GM21786 (cell line): ENCODE results near the gene MTREX.

Experiments used
- ATAC-seq: cut with Tn5 transposase; IDR thresholded peaks from one replicate; pipeline ENCODE4 v1.9.1; 2021; ENCODE audit not compliant: unreplicated experiment

Gene MTREX

DNA sequence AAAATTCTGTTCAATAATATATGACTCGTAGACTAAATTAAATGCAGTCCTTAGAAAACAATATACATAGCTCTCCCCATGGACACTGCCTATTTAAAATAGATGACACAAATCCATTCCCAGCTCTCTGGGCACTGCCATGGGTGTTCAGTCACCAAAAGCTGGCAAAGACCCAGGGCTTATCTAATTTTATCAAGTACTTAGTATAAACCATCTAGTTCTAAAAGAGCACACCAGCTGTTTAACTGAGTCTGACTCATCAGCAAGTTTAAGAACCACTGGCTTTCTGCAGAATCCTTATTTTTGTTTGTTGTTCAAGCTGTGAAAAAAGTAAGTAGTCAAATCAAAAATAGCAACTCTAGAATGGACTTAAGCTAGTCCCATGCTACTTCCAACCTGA, 119.4 kb downstream of the MTREX start:
- ATAC-seq = no peak

DNA sequence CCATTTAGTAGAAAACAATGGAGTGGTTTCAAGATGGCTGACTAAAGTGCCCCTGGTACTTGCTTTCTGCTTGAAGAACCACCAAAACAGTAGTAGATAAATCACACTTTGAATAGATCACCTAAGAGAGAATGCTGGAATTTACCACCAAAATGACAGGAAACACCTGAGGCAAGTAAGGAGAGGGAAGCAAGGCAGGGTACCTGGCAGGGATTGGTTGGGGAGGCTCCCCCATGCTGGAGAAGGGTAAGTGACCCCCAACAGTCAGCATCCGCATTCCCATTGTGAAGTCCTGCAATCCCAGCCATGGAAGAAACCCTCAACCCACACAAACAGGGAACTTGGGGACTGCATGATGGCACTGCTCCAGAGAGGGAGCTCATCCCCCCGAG, 121.4 kb downstream of the MTREX start:
- no peak for ATAC-seq

DNA sequence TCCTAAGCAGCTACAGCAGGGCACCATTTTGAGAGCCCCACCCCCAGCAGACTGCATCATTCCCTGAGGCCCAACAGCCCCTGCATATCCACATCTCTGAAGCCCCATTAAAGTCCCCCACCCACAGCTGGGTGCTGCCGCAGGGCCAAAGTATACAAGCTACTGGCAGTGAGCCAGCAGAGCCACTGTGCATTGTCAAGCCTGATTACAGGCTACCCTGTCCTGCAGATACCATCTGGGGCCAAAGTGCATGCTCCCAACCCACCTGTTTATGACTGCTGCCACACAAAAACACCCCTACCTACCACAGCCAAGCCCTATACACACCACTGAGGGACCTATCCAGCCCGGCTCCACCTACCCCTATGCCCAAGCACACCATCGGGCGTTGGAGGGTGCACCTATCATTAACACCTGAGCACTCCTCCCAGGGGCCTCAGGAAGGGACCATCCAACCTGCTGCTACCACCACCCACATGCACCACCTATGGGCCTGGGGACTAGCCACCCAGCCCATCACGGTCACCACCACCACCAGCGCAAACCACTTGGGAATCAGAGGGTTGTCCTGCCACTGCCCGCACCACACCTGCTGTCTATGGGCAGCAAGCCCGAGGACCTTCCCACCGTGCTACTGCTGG, 121.9 kb downstream of the MTREX start:
- ATAC-seq = no peak

DNA sequence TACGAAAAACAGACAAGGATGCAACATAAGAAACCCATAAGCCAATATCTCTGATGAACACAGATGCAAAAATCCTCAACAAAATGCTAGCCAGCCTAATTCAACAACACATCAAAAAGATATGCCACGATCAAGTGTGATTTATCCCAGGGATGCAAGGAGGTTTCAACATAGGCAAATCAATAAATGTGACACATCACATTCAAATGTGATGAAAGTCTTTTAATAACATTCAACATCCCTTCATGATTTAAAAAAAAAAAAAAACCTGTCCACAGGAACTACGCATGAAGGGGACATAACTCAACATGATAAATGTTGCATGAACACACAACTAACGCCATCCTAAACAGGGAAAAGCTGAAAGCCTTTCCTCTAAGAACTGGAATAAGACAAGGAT, 124.8 kb downstream of the MTREX start:
- ATAC-seq = no peak

GRCh38 chr5:55437452-55437851, 129.7 kb downstream of the MTREX start:
- no peak for ATAC-seq

GRCh38 chr5:55437859-55438206, 130.0 kb downstream of the MTREX start:
- no peak for ATAC-seq

DNA sequence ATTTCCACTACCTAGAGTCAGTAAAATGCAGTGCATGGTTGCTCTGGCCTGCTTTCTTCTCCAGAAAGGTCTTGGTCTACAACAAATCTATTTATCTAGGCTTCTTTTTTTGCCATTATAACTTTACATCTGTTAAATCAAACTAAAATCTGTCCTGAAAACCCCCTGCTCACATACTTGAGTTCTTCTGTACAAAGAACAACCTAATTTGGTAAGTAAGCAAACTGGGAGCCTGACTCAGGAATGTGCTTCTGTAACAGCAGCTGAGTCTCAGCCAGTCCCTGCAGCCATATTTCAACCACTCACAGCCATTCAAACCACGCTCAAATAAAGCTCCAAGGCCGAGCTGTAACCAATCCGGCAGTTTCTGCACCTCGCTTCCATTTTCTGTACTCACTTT, 131.2 kb downstream of the MTREX start:
- ATAC-seq = no peak

- no peak for ATAC-seq
These were observed 132.4 kb downstream of the MTREX start for GRCh38 chr5:55440188-55440646.

DNA sequence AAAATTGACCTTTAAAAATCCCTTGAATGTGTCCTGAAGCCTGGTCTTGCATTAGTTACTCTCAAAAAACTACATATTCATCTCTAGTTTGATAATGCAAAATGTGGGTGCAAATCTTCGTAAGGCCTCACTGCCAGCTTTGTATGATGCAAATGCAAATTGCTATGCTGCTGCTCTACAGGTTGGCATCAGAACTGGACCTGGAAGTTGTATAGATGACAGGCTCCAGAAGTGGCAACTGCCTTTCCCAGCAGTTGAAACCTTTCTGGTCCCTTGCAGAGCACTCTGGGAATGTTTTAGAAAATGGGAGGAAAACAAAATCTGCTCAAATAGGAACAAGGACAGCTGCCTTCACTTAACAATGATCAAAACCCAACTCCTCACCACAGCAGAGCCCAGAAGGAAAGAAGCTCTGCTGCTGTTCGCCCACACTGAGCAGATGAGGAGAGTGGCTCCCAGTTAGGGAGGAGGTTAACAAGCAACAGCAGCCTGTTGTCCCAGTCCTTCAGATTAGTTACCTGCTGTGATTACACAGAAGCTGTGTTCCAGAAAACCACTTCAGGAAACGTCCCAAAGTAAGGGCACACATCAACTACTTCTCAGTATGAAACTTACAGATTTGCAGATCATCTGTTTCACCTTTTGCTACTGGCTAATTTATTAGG, 133.4 kb downstream of the MTREX start:
- ATAC-seq = no peak

- no peak for ATAC-seq
These were observed 134.2 kb downstream of the MTREX start for GRCh38 chr5:55441954-55442353.

DNA sequence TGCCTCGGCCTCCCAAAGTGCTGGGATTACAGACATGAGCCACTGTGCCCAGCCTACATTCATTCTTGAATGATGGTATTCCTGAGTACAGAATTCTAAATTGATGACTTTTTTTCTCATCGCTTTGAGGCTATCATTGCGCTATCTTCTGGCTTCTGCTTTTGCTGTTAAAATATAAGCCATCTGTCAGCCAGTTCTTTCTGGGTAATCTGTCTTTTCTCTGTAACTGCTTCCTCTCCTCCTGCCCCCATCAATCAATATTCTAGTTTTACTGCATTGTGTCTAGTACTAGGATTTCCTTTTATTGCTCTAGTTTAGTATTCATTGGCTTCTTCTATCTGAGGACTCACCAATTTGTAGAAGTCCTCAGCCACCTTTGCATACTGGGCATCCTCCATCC, 138.0 kb downstream of the MTREX start:
- ATAC-seq = no peak

DNA sequence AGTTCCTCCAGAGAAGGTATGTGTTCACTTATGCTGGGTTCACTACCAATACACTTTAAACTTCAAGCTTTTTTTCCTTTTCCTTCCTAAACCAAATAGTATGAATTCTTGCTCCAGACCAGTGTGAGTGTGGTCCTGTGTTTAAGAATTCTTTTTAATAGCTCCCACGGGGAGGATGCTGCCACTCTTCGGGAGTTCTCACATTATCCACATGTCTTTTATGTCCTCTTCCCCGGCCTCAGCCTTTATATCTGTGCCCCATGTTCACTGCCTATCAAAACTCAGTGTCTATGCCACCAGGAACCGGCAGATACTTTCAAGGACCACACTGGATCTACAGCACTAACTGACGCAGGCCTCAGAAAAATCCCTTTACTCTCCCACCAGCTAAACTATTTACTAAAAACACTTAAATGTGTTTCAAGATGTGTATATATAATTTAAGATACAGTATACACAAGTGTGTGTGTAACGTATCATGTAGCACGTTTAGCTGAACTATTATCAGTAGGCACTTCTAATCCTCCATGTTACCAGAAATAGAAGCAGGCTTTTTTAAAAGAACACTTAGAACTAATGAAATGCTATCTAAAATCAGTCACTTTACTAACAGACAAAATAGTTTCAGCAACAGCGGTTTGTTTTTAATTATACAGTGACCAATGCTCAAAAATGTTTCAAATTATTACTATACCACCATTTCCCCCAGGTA, 139.0 kb downstream of the MTREX start:
- ATAC-seq = no peak

DNA sequence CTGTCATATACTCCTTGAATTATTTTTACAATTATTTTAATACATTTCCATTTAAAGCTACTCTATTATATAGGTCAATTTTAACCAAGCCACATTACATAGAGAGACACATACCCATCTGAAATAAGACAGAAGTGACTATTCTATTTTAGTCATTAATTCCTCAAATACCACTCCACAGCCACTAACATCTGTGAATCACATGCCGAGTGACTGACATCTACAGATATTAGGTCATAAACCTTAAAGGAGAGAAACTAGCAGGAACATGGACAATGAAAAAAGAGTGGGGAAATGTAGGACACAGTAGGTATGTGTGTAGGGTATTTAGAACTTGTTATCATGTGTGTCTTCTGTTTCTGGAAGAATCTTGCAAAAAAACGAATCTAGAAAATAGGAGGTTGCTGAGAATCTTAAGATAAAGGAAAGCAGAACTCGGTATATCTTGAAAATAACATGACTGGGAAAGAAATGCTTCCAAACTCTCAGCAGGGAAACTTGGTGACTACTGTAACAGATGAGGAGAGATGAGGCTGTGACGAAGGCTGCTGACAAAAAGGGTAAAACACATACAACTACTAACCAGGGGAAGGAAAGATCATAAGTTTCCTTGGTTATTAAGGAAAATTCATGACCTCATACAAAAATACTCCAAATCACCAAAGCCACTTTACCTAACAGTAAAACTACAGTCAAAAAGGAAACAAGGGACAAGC, 142.4 kb downstream of the MTREX start:
- no peak for ATAC-seq

GRCh38 chr5:55451976-55452375, 144.2 kb downstream of the MTREX start:
- ATAC-seq = no peak

DNA sequence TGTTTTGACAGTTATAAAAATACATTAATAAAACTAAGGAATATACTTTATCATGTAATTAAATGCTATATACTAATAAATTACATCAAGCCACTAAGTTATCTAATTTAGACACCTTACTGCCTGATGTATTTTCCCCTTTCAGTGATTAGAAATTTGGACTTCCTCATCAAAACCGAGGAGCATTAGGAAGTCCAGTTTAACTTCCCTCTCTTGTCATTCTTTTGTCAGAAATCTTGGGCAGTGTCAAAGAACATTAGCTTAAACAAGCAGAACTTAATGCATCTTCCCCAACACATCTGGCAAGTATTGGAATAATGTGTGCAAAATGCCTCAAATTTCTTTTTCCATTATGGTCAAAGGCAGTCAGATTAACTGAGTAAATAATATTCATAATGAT, 145.4 kb downstream of the MTREX start:
- ATAC-seq = no peak

DNA sequence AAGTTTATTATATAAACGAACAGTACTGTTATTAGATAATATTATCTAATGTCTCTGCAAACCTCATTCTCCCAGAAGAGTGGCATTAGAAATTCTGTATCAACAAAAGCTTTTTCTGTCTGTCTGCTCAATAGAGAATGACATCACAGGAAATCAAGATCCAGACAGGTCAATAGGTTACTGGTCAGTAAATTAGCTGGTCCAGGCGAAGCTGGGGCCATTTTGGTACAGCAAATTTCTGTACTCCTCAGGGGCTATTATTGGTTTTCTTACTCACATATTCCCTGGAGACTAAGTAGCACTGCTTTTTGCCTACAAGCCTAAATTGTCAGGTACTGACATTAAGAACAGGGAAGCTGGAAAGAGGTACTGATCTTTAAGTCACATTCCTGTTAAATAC, 146.5 kb downstream of the MTREX start:
- no peak for ATAC-seq

DNA sequence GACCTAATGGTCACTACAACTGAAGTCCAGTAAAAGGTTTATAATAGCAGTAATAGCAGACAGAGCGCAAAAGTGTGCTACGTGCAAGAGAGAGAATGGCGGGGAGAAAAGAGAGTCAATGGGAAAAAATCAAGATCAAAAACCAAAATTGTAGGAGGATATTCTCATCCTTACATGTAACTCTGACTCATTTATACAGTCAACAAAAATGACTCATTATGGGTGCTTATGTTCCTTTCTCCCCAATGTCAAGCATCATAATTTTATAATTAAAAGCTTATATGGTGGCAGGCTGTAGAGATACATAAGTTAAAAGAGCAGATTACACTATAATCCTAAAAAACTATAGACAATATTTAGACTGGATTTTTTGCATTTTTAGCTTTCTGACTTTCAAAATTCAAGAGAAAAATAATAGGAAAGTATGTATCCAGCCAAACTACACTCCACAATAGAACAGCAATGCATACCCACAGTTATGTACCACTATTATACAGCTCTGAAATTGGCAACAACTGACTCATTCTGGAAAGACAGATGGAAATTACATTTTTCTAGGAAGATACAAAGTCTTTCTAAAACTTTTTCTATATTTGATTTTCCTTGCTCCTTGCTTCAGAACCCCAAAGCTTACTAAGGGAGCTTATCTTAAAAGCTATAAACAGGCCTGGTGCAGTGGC, 148.6 kb downstream of the MTREX start:
- no peak for ATAC-seq

- ATAC-seq = no peak
These were observed 151.8 kb downstream of the MTREX start for GRCh38 chr5:55459572-55459971.

- ATAC-seq = no peak
These were observed 155.8 kb downstream of the MTREX start for GRCh38 chr5:55463613-55464012.

- no peak for ATAC-seq
These were observed 160.2 kb downstream of the MTREX start for GRCh38 chr5:55467862-55468551.

DNA sequence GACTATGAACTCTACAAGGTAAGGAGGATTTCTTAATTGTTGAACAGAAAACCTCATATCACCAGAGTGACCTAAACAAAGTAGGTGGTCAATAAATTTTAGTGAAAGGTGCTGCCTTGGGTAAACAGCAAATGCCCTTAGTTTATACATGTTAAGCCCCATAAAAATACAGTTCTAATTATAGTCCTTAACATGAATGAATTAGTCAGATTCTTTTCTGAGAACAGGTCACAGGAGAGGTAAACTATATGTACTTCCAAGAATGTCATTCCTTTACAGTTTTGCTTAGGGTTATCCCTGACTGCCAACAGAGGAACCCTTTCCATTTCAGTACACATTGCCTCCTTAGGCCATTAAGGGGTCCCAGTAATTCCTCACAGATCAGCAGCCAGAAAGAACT, 162.1 kb downstream of the MTREX start:
- no peak for ATAC-seq
